WTC11 (cell line): ENCODE data around the gene TAF10.

Experiments
- AFF4 ChIP-seq: sonication (generic); formaldehyde crosslinking; IDR thresholded peaks from 2 replicates; pipeline ENCODE4 v1.8.1; 2023; ENCODE audit warnings: mild to moderate bottlenecking, missing genetic modification reagents, borderline replicate concordance
- CBFB ChIP-seq: sonication (generic); formaldehyde crosslinking; IDR thresholded peaks from 2 replicates; pipeline ENCODE4 v1.8.1; 2022; ENCODE audit warnings: mild to moderate bottlenecking, low read depth, missing genetic modification reagents
- CTCF ChIP-seq: fragments of 200-600 bp; IDR thresholded peaks from 2 replicates; pipeline ENCODE4 v1.8.0; 2022; ENCODE audit warnings: antibody characterized with exemption
- NFE2L1 ChIP-seq: sonication (generic); formaldehyde crosslinking; IDR thresholded peaks from 2 replicates; pipeline ENCODE4 v1.8.1; 2023; ENCODE audit warnings: missing genetic modification reagents
- ZNF219 ChIP-seq: sonication (generic); formaldehyde crosslinking; IDR thresholded peaks from 2 replicates; pipeline ENCODE4 v1.8.0; 2023; ENCODE audit warnings: missing genetic modification reagents, mild to moderate bottlenecking, borderline replicate concordance
- ZNF416 ChIP-seq: fragments of 250-450 bp; sonication (Bioruptor Pico); IDR thresholded peaks from 2 replicates; pipeline ENCODE4 v1.9.0; 2021; ENCODE audit warnings: mild to moderate bottlenecking, inconsistent platforms
- TF ChIP-seq, protein P1 (sequence below): sonication (generic); formaldehyde crosslinking; IDR thresholded peaks from 2 replicates; pipeline ENCODE4 v1.8.1; 2022; ENCODE audit warnings: mild to moderate bottlenecking, missing genetic modification reagents, moderate library complexity, borderline replicate concordance
- TF ChIP-seq, protein P2 (sequence below): sonication (generic); formaldehyde crosslinking; IDR thresholded peaks from 2 replicates; pipeline ENCODE4 v1.8.1; 2023; ENCODE audit warnings: mild to moderate bottlenecking, moderate library complexity, missing genetic modification reagents

GRCh38 chr11:6621711-6622211 is 9.7 kb upstream of the TAF10 start:
- TF ChIP-seq, protein P1, sequence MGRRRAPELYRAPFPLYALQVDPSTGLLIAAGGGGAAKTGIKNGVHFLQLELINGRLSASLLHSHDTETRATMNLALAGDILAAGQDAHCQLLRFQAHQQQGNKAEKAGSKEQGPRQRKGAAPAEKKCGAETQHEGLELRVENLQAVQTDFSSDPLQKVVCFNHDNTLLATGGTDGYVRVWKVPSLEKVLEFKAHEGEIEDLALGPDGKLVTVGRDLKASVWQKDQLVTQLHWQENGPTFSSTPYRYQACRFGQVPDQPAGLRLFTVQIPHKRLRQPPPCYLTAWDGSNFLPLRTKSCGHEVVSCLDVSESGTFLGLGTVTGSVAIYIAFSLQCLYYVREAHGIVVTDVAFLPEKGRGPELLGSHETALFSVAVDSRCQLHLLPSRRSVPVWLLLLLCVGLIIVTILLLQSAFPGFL: no peak
- TF ChIP-seq ZNF416 (CRISPR knock-in tag) (no peak), AFF4 (CRISPR knock-in tag) (no peak), CTCF (no peak), CBFB (CRISPR knock-in tag) (no peak), NFE2L1 (CRISPR knock-in tag) (no peak), ZNF219 (CRISPR knock-in tag) (no peak)
- TF ChIP-seq, protein P2, sequence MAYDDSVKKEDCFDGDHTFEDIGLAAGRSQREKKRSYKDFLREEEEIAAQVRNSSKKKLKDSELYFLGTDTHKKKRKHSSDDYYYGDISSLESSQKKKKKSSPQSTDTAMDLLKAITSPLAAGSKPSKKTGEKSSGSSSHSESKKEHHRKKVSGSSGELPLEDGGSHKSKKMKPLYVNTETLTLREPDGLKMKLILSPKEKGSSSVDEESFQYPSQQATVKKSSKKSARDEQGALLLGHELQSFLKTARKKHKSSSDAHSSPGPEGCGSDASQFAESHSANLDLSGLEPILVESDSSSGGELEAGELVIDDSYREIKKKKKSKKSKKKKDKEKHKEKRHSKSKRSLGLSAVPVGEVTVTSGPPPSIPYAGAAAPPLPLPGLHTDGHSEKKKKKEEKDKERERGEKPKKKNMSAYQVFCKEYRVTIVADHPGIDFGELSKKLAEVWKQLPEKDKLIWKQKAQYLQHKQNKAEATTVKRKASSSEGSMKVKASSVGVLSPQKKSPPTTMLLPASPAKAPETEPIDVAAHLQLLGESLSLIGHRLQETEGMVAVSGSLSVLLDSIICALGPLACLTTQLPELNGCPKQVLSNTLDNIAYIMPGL: no peak
